ENCODE measurements around the gene HNRNPH3.
"Not testable (repeated sequence)": the region's sequence is repeated elsewhere in the genome, so short reads cannot be mapped to it uniquely, and the experiment has no call there.

DNA sequence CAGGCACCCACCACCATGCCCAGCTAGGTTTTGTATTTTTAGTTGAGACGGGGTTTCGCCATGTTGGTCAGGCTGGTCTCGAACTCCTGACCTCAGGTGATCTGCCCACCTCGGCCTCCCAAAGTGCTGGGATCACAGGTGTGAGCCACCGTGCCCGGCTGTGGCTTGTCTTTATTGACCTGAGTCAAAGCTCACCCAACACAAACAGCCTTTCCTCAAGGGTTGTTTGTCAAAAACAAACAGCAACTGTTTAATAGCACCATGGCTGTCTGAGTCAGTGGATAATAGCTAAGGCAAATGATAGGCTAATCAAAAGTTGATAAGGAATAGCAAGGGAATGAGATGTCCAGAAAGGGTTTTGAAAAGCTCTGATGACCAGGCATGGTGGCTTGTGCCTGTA is 16.9 kb upstream of the HNRNPH3 start:
- TF ChIP-seq TAF1 (IDR thresholded peaks at IDR 0.05; ENCODE audit: borderline replicate concordance, low read depth, low read length); POLR2AphosphoS5 (IDR thresholded peaks at IDR 0.05; ENCODE audit: low read depth, low read length); POLR2A (IDR thresholded peaks at IDR 0.05; ENCODE audit: low read depth, low read length): not testable (repeated sequence)
